SK-N-SH (cell line): ENCODE data around the gene DMD. TPM values are rescaled to one million over a fixed set of nuclear protein-coding genes. Genes with fewer than 3 reads are reported as not detected.
"Not testable (repeated sequence)": the region's sequence is repeated elsewhere in the genome, so short reads cannot be mapped to it uniquely, and the experiment has no call there.

ENCODE experiments used
- CTCF ChIA-PET: fragments of 300-600, 350-600 bp; formaldehyde crosslinking; extraction: SDS; loops from one replicate; lab custom pipeline; 2021; lab: Yijun Ruan, JAX
- POLR2A ChIA-PET: fragments of 350-600 bp; sonication (Branson Sonifier 250); formaldehyde crosslinking; extraction: SDS; loops from one replicate; lab custom pipeline; 2020; ENCODE audit warnings: antibody characterized with exemption, inconsistent platforms; lab: Yijun Ruan, JAX
- DNase-seq: peaks from one replicate; pipeline ENCODE4 v3.0.0; 2012
- H2AFZ ChIP-seq: fragments of 200-600 bp; sonication (generic); 2 replicates; pipeline ENCODE4 v1.8.1; 2016; ENCODE audit warnings: antibody characterized with exemption, mild to moderate bottlenecking, low read depth
- H3F3A ChIP-seq: fragments of 200-600 bp; sonication (generic); replicated peaks from 2 replicates; pipeline ENCODE3; 2016; ENCODE audit warnings: antibody characterized with exemption, mild to moderate bottlenecking; ENCODE audit not compliant: insufficient read depth
- H3K27ac ChIP-seq, 2 experiments: fragments of 200-500 bp in 1 of 2; fragments of 200-600 bp in 1 of 2; sonication (Bioruptor generic) in 1 of 2; sonication (generic), shearing (Covaris generic) in 1 of 2; 2 replicates each; pipeline versions ENCODE4 v1.5.1 to v1.6.1; 2014 to 2016; ENCODE audit warnings: low read depth in 2 of 2, inconsistent platforms in 1 of 2, low read length in 1 of 2, mild to moderate bottlenecking in 1 of 2, mixed read lengths in 1 of 2
- H3K27me3 ChIP-seq: fragments of 200-600 bp; sonication (generic), shearing (Covaris generic); 2 replicates; pipeline ENCODE4 v1.6.1; 2016; ENCODE audit warnings: mixed run types; ENCODE audit not compliant: insufficient read depth
- H3K36me3 ChIP-seq, 2 experiments: fragments of 200-500 bp in 1 of 2; fragments of 200-600 bp in 1 of 2; sonication (Bioruptor generic) in 1 of 2; sonication (generic) in 1 of 2; replicated peaks in 1 of 2; 2 replicates each; pipeline versions ENCODE3 to v1.5.1; 2014 to 2016; ENCODE audit warnings: low read length in 1 of 2, mild to moderate bottlenecking in 1 of 2; ENCODE audit not compliant: insufficient read depth in 2 of 2, control insufficient read depth in 1 of 2
- H3K4me1 ChIP-seq, 2 experiments: fragments of 200-500 bp in 1 of 2; fragments of 200-600 bp in 1 of 2; sonication (Bioruptor generic) in 1 of 2; sonication (generic), shearing (Covaris generic) in 1 of 2; 2 replicates each; pipeline versions ENCODE4 v1.5.1 to v1.6.1; 2014 to 2016; ENCODE audit warnings: low read depth in 1 of 2, low read length in 1 of 2, mixed run types in 1 of 2; ENCODE audit not compliant: insufficient read depth in 2 of 2, control insufficient read depth in 1 of 2
- H3K4me2 ChIP-seq: fragments of 200-600 bp; sonication (generic), shearing (Covaris generic); 2 replicates; pipeline ENCODE4 v1.6.1; 2017; ENCODE audit warnings: mixed run types
- H3K4me3 ChIP-seq, 2 experiments: fragments of 200-500 bp in 1 of 2; fragments of 200-600 bp in 1 of 2; sonication (Bioruptor generic) in 1 of 2; sonication (generic), shearing (Covaris generic) in 1 of 2; 2 replicates each; pipeline versions ENCODE4 v1.5.1 to v1.8.1; 2014 to 2016; ENCODE audit warnings: low read depth in 2 of 2, inconsistent platforms in 1 of 2, low read length in 1 of 2, mild to moderate bottlenecking in 1 of 2, mixed read lengths in 1 of 2, moderate library complexity in 1 of 2
- H3K79me2 ChIP-seq: fragments of 200-600 bp; sonication (generic); 2 replicates; pipeline ENCODE4 v1.8.1; 2017; ENCODE audit warnings: mild to moderate bottlenecking; ENCODE audit not compliant: insufficient read depth
- H3K9ac ChIP-seq: fragments of 200-600 bp; sonication (generic); 2 replicates; pipeline ENCODE4 v1.6.1; 2017; ENCODE audit warnings: mixed run types
- H3K9me2 ChIP-seq: fragments of 200-600 bp; sonication (generic); 2 replicates; pipeline ENCODE4 v1.6.1; 2017; ENCODE audit warnings: mixed run types
- H3K9me3 ChIP-seq: fragments of 200-600 bp; sonication (generic); 2 replicates; pipeline ENCODE4 v1.6.1; 2017; ENCODE audit warnings: mixed run types, mild to moderate bottlenecking, moderate library complexity
- H4K20me1 ChIP-seq: fragments of 200-600 bp; sonication (generic); 2 replicates; pipeline ENCODE4 v1.6.1; 2017; ENCODE audit warnings: mild to moderate bottlenecking, mixed run types; ENCODE audit not compliant: insufficient read depth
- FOXJ3 ChIP-seq: sonication (generic); formaldehyde crosslinking; IDR thresholded peaks from 2 replicates; pipeline ENCODE4 v1.5.1; 2020; ENCODE audit warnings: mild to moderate bottlenecking, missing genetic modification reagents
- JUND ChIP-seq: IDR thresholded peaks from 2 replicates; pipeline ENCODE4 v1.4.0; 2012
- MAX ChIP-seq: IDR thresholded peaks from 2 replicates; pipeline ENCODE4 v1.4.0; 2012; ENCODE audit warnings: low read depth
- MEF2A ChIP-seq: IDR thresholded peaks from 2 replicates; pipeline ENCODE4 v1.4.0; 2012; ENCODE audit warnings: low read depth, borderline replicate concordance
- NFIC ChIP-seq: IDR thresholded peaks from 2 replicates; pipeline ENCODE4 v1.4.0; 2012; ENCODE audit warnings: borderline replicate concordance
- NRF1 ChIP-seq: IDR thresholded peaks from 2 replicates; pipeline ENCODE4 v1.6.1; 2012; ENCODE audit warnings: low read depth, mild to moderate bottlenecking, low read length
- PBX3 ChIP-seq: IDR thresholded peaks from 2 replicates; pipeline ENCODE4; 2012
- RCOR1 ChIP-seq: fragments of 150-350 bp; IDR thresholded peaks from 2 replicates; pipeline ENCODE4 v1.6.1; 2017; ENCODE audit warnings: antibody characterized with exemption, low read length
- REST ChIP-seq: IDR thresholded peaks from 2 replicates; pipeline ENCODE4 v1.6.1; 2012; ENCODE audit warnings: mild to moderate bottlenecking, low read depth, low read length, moderate library complexity
- RFX5 ChIP-seq: IDR thresholded peaks from 2 replicates; pipeline ENCODE4 v1.6.1; 2012; ENCODE audit warnings: mild to moderate bottlenecking, improper control_type of control experiment, low read length
- RXRA ChIP-seq: IDR thresholded peaks from 2 replicates; pipeline ENCODE4 v1.4.0; 2012; ENCODE audit warnings: low read depth, mild to moderate bottlenecking, borderline replicate concordance
- SMC3 ChIP-seq: IDR thresholded peaks from 2 replicates; pipeline ENCODE4 v1.6.1; 2012; ENCODE audit warnings: low read depth, low read length, improper control_type of control experiment
- TCF12 ChIP-seq: IDR thresholded peaks from 2 replicates; pipeline ENCODE4 v1.4.0; 2012
- USF1 ChIP-seq: IDR thresholded peaks from 2 replicates; pipeline ENCODE4 v1.4.0; 2012; ENCODE audit warnings: low read depth, borderline replicate concordance
- YY1 ChIP-seq: IDR thresholded peaks from 2 replicates; pipeline ENCODE4 v1.4.0; 2012; ENCODE audit warnings: low read depth, mild to moderate bottlenecking
- WGBS: methylation state at CpG from one replicate; pipeline ENCODE4 v1.1.6; 2017; ENCODE audit warnings: low lambda C conversion rate; 5-methylcytosine and 5-hydroxymethylcytosine counted together
- polyA plus RNA-seq, 3 experiments: library from polyadenylated mRNA; depleted of rRNA; stranded (reverse); fragments of >200 nt; gene quantifications; 2 replicates each; pipeline ENCODE4 v1.2.3, GENCODE V29; 2012
- TF ChIP-seq, protein P1 (sequence below): fragments of 150-350 bp; IDR thresholded peaks from 2 replicates; pipeline ENCODE4 v1.6.1; 2016; ENCODE audit warnings: mild to moderate bottlenecking, low read depth, low read length
- TF ChIP-seq, protein P2 (sequence below): IDR thresholded peaks from 2 replicates; pipeline ENCODE4 v1.4.0; 2012; ENCODE audit warnings: low read depth, borderline replicate concordance

The DMD gene
- polyA plus RNA-seq, 1 of the 3 experiments (the other 2 are of a cell fraction): 3.9 TPM

GRCh38 chrX:31383991-31384390 is 1827.4 kb downstream of the DMD start:
- Histone ChIP-seq H3K27me3 (no peaks in the 10 kb centered on the region), H2AFZ (no peak overlapping the region), H3K27ac (no peak overlapping the region), H3K4me1 (no peaks in the 10 kb centered on the region), H3K4me3 (no peak overlapping the region), H3K9me2 (no peaks in the 10 kb centered on the region), H3K9me3 (no peaks in the 10 kb centered on the region), H3K4me2 (no peak overlapping the region), H3K36me3 (no peaks in the 10 kb centered on the region), H3K79me2 (no peaks in the 10 kb centered on the region), H3K9ac (no peak overlapping the region), H4K20me1 (no peaks in the 10 kb centered on the region), H3F3A (no peaks in the 10 kb centered on the region)
- WGBS: 24% methylated on average over 5 of the region's 8 CpGs
- POLR2A ChIA-PET: no interaction called here
- CTCF ChIA-PET: no interaction called here
- DNase-seq: no peak
- TF ChIP-seq RFX5 (no peak), RXRA (no peak), RCOR1 (no peak), PBX3 (no peak), YY1 (no peak), NFIC (no peak), REST (no peak), TCF12 (no peak), NRF1 (no peak), FOXJ3 (CRISPR knock-in tag) (no peak), JUND (no peak), MAX (no peak), USF1 (no peak), MEF2A (no peak), SMC3 (no peak)
- TF ChIP-seq, protein P1, sequence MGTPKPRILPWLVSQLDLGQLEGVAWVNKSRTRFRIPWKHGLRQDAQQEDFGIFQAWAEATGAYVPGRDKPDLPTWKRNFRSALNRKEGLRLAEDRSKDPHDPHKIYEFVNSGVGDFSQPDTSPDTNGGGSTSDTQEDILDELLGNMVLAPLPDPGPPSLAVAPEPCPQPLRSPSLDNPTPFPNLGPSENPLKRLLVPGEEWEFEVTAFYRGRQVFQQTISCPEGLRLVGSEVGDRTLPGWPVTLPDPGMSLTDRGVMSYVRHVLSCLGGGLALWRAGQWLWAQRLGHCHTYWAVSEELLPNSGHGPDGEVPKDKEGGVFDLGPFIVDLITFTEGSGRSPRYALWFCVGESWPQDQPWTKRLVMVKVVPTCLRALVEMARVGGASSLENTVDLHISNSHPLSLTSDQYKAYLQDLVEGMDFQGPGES: no peak
- TF ChIP-seq, protein P2, sequence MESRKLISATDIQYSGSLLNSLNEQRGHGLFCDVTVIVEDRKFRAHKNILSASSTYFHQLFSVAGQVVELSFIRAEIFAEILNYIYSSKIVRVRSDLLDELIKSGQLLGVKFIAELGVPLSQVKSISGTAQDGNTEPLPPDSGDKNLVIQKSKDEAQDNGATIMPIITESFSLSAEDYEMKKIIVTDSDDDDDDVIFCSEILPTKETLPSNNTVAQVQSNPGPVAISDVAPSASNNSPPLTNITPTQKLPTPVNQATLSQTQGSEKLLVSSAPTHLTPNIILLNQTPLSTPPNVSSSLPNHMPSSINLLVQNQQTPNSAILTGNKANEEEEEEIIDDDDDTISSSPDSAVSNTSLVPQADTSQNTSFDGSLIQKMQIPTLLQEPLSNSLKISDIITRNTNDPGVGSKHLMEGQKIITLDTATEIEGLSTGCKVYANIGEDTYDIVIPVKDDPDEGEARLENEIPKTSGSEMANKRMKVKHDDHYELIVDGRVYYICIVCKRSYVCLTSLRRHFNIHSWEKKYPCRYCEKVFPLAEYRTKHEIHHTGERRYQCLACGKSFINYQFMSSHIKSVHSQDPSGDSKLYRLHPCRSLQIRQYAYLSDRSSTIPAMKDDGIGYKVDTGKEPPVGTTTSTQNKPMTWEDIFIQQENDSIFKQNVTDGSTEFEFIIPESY: no peak

DNA sequence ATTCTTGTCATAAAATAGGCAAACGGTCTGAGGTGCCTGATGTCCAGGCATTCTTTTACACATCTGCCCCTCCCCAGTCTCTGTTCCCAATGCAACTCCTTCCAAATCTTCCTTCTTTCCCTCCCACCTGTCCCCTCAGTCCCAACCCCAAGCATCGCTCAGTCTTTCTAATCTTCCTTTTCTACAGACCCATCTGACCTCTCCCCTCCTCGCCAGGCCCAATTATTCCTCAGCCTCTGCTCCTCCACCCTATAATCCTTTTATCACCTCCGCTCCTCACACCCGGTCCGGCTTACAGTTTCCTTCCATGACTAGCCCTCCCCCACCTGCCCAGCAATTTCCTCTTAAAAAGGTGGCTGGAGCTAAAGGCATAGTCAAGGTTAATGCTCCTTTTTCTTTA is 1832.4 kb downstream of the DMD start:
- H3K4me1 ChIP-seq, H3K27ac ChIP-seq, H3K4me3 ChIP-seq, H2AFZ ChIP-seq, H3K9me3 ChIP-seq, H3K79me2 ChIP-seq, H3K4me2 ChIP-seq, H3K9ac ChIP-seq, H3K27me3 ChIP-seq, CTCF ChIA-PET, H4K20me1 ChIP-seq, H3K36me3 ChIP-seq, H3K9me2 ChIP-seq, H3F3A ChIP-seq, POLR2A ChIA-PET, DNase-seq: not testable (repeated sequence)
- WGBS: 41% methylated on average over 6 of the region's 6 CpGs

DNA sequence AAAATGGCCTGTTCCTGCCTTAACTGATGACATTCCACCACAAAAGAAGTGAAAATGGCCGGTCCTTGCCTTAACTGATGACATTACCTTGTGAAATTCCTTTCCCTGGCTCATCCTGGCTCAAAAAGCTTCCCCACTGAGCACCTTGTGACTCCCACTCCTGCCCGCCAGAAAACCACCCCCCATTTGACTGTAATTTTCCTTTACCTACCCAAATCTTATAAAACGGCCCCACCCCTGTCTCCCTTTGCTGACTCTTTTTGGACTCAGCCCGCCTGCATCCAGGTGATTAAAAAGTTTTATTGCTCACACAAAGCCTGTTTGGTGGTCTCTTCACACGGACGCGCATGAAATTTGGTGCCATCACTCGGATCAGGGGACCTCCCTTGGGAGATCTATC is 1833.5 kb downstream of the DMD start:
- POLR2A ChIA-PET, H3K27ac ChIP-seq, H3K36me3 ChIP-seq, H3K9me3 ChIP-seq, H4K20me1 ChIP-seq, H3K9me2 ChIP-seq, H3F3A ChIP-seq, H3K4me3 ChIP-seq, H3K4me2 ChIP-seq, DNase-seq, H3K79me2 ChIP-seq, CTCF ChIA-PET, H3K9ac ChIP-seq, H2AFZ ChIP-seq, H3K27me3 ChIP-seq, H3K4me1 ChIP-seq: not testable (repeated sequence)
- 44% methylated on average over 7 of the region's 8 CpGs for WGBS
